GM12865 (cell line): ENCODE results near the gene APOE.
A peak's percentile ranks its signal among the peaks of the same experiment; 100 is the strongest.
"Not testable (repeated sequence)": the region's sequence is repeated elsewhere in the genome, so short reads cannot be mapped to it uniquely, and the experiment has no call there.

Source experiments
- DNase-seq: peaks from one replicate; pipeline ENCODE4 v3.0.0; 2010; ENCODE audit warnings: low read depth
- H3K4me3 ChIP-seq: 2 replicates; pipeline ENCODE4 v1.5.1; 2011; ENCODE audit warnings: mild to moderate bottlenecking, low read depth, low read length, control low read depth
- TF ChIP-seq, protein P1 (sequence below): IDR thresholded peaks from 2 replicates; pipeline ENCODE4 v1.5.1; 2011; ENCODE audit warnings: low read length, control low read depth, low read depth, inconsistent platforms; ENCODE audit not compliant: insufficient read depth; ENCODE audit errors: missing control alignments

Gene APOE

GRCh38 chr19:44884566-44884965 lies 21.0 kb upstream of the APOE start:
- H3K4me3 ChIP-seq: no peak overlapping the region
- TF ChIP-seq, protein P1, sequence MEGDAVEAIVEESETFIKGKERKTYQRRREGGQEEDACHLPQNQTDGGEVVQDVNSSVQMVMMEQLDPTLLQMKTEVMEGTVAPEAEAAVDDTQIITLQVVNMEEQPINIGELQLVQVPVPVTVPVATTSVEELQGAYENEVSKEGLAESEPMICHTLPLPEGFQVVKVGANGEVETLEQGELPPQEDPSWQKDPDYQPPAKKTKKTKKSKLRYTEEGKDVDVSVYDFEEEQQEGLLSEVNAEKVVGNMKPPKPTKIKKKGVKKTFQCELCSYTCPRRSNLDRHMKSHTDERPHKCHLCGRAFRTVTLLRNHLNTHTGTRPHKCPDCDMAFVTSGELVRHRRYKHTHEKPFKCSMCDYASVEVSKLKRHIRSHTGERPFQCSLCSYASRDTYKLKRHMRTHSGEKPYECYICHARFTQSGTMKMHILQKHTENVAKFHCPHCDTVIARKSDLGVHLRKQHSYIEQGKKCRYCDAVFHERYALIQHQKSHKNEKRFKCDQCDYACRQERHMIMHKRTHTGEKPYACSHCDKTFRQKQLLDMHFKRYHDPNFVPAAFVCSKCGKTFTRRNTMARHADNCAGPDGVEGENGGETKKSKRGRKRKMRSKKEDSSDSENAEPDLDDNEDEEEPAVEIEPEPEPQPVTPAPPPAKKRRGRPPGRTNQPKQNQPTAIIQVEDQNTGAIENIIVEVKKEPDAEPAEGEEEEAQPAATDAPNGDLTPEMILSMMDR: no peak
- DNase-seq: no peak

DNA sequence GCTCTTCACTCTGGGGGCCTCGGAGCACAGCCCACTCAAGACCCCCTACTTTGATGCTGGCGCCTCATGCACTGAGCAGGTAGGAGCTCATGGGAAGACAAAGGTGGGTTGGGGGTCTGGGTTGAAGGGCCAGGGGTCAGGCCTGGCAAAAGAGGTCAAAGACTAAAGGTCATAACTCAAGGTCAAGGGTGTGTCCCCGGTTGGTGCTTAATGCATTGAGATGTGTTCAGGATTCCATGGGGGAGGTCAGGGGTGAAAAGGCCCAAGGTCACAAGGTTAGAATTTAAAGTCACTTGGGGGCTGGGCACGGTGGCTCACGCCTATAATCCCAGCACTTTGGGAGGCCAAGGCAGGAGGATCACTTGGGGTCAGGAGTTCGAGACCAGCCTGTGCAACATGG lies 19.5 kb upstream of the APOE start:
- H3K4me3 ChIP-seq: no peak overlapping the region
- no peak for DNase-seq
- TF ChIP-seq, protein P1: no peak

GRCh38 chr19:44887648-44888047 lies 17.9 kb upstream of the APOE start:
- TF ChIP-seq, protein P1: no peak
- DNase-seq: no peak
- H3K4me3 ChIP-seq: no peak overlapping the region

DNA sequence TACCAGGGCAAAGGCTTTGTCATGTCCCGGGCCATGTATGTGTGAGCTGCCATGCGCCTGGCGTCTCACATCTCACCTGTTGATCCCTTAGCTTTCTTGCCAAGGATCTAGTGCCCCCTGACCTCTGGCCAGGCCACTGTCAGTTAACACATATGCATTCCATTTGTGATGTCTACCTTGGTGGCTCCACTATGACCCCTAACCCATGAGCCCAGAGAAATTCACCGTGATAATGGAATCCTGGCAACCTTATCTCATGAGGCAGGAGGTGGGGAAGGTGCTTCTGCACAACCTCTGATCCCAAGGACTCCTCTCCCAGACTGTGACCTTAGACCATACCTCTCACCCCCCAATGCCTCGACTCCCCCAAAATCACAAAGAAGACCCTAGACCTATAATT lies 17.3 kb upstream of the APOE start:
- not testable (repeated sequence) for DNase-seq

GRCh38 chr19:44889830-44890365 lies 15.7 kb upstream of the APOE start:
- H3K4me3 ChIP-seq: peak overlapping the region; percentile 65
- peak; percentile 21 for DNase-seq
- TF ChIP-seq, protein P1: no peak

More for the DNA sequence above, 17.3 kb upstream of the APOE start:
- H3K4me3 ChIP-seq: not testable (repeated sequence)

GRCh38 chr19:44890366-44891015 lies 15.1 kb upstream of the APOE start:
- TF ChIP-seq, protein P1: no peak
- peak overlapping the region; percentile 65 for H3K4me3 ChIP-seq
- DNase-seq: no peak

GRCh38 chr19:44891016-44891882 lies 14.3 kb upstream of the APOE start, which contains the start of gene TOMM40:
Gene TOMM40, plus strand, starts transcription at chr19:44891254. Its CDS starts 162 bp downstream, at chr19:44891416.
- H3K4me3 ChIP-seq: peak within 1 kb of the TSS; percentile 86
- TF ChIP-seq, protein P1: no peak
- peak; percentile 100 for DNase-seq
